PC-3 (cell line): ENCODE measurements around the gene MAML3. TPM values are rescaled to one million over a fixed set of nuclear protein-coding genes. Genes with fewer than 3 reads are reported as not detected.

ENCODE experiments used
- ATAC-seq: fragments of 200-7000 bp; cut with Tn5 transposase; 2 replicates; pipeline ENCODE4 v1.9.1; 2020; ENCODE audit warnings: mild to moderate bottlenecking, moderate library complexity
- BruUV-seq: library from RNA; stranded (reverse); fragments of 400-500 nt; replicated peaks from 2 replicates; lab custom pipeline; 2021; lab: Mats Ljungman, UMichigan
- CTCF ChIA-PET: fragments of 300-600 bp; sonication (Branson Sonifier 250); formaldehyde crosslinking; loops from one replicate; lab custom pipeline; 2022; ENCODE audit warnings: antibody characterized with exemption; lab: Charles Lee
- POLR2A ChIA-PET: fragments of 300-600 bp; sonication (Branson Sonifier 250); formaldehyde crosslinking; loops from one replicate; lab custom pipeline; 2022; ENCODE audit warnings: antibody characterized with exemption; ENCODE audit not compliant: unreplicated experiment; lab: Charles Lee
- DNase-seq: peaks from one replicate; pipeline ENCODE4 v3.0.0-alpha.2; 2015
- H2AFZ ChIP-seq: fragments of 300-600 bp; sonication (generic); 2 replicates; pipeline ENCODE4 v1.6.0; 2016; ENCODE audit warnings: antibody characterized with exemption, low read length
- H3F3A ChIP-seq: fragments of 300-600 bp; sonication (generic); one replicate; pipeline ENCODE4 v1.6.0; 2017; ENCODE audit warnings: antibody characterized with exemption, low read length, control low read depth, mild to moderate bottlenecking; ENCODE audit not compliant: unreplicated experiment
- H3K27ac ChIP-seq: fragments of 300-600 bp; sonication (generic); 2 replicates; pipeline ENCODE4 v1.5.1; 2016; ENCODE audit warnings: mild to moderate bottlenecking, low read length
- H3K27me3 ChIP-seq: fragments of 300-600 bp; sonication (generic); 2 replicates; pipeline ENCODE4 v1.6.1; 2016; ENCODE audit warnings: low read length, mixed read lengths
- H3K36me3 ChIP-seq: fragments of 300-600 bp; sonication (generic); 2 replicates; pipeline ENCODE4 v1.6.1; 2016; ENCODE audit warnings: low read depth, mixed run types, low read length, mixed read lengths
- H3K4me1 ChIP-seq: fragments of 300-600 bp; sonication (generic); 2 replicates; pipeline ENCODE4 v1.5.1; 2016; ENCODE audit warnings: low read length; ENCODE audit not compliant: insufficient read depth
- H3K4me2 ChIP-seq: fragments of 300-600 bp; sonication (generic); 2 replicates; pipeline ENCODE4 v1.6.0; 2016; ENCODE audit warnings: low read length
- H3K4me3 ChIP-seq: fragments of 300-600 bp; sonication (generic); 2 replicates; pipeline ENCODE4 v1.5.1; 2016; ENCODE audit warnings: mild to moderate bottlenecking, low read length, mixed read lengths
- H3K79me2 ChIP-seq: fragments of 300-600 bp; sonication (generic); 2 replicates; pipeline ENCODE4 v1.6.1; 2017; ENCODE audit warnings: low read length, mixed read lengths
- H3K9ac ChIP-seq: fragments of 300-600 bp; sonication (generic); 2 replicates; pipeline ENCODE4 v1.6.0; 2016; ENCODE audit warnings: mild to moderate bottlenecking, low read length
- H3K9me2 ChIP-seq: fragments of 300-600 bp; sonication (generic); replicated peaks from 2 replicates; pipeline ENCODE4 v1.6.1; 2016; ENCODE audit warnings: mixed run types, low read length, mixed read lengths
- H3K9me3 ChIP-seq: fragments of 300-600 bp; sonication (generic); 2 replicates; pipeline ENCODE4 v1.6.1; 2016; ENCODE audit warnings: low read length, mixed read lengths
- H4K20me1 ChIP-seq: fragments of 300-600 bp; sonication (generic); 2 replicates; pipeline ENCODE4 v1.6.1; 2016; ENCODE audit warnings: low read length, mixed read lengths
- EZH2 ChIP-seq: fragments of 300-600 bp; sonication (generic); IDR thresholded peaks from one replicate; pipeline ENCODE4 v1.6.1; 2017; ENCODE audit warnings: antibody characterized with exemption, mild to moderate bottlenecking, low read length; ENCODE audit not compliant: unreplicated experiment
- EZH2phosphoT487 ChIP-seq: fragments of 300-600 bp; sonication (generic); IDR thresholded peaks from 2 replicates; pipeline ENCODE4 v1.6.1; 2018; ENCODE audit warnings: mild to moderate bottlenecking, antibody characterized with exemption, low read length, borderline replicate concordance
- intact Hi-C: fragments of 100-400 bp; cut with micrococcal nuclease; formaldehyde crosslinking; loops from 2 replicates; pipeline ENCODE4 v1.9.0; 2023
- total RNA-seq: library from RNA; depleted of rRNA; stranded (reverse); fragments of >200 nt; gene quantifications from 2 replicates; pipeline ENCODE4 v1.2.3, GENCODE V29; 2014
- TF ChIP-seq, protein P1 (sequence below): fragments of 300-600 bp; sonication (generic); conservative IDR thresholded peaks from 2 replicates; pipeline ENCODE4 v1.5.1; 2017; ENCODE audit warnings: antibody characterized with exemption, low read depth, mild to moderate bottlenecking, low read length

MAML3 gene
- total RNA-seq, 1 experiment from 2014 or later = 4.3 TPM

DNA sequence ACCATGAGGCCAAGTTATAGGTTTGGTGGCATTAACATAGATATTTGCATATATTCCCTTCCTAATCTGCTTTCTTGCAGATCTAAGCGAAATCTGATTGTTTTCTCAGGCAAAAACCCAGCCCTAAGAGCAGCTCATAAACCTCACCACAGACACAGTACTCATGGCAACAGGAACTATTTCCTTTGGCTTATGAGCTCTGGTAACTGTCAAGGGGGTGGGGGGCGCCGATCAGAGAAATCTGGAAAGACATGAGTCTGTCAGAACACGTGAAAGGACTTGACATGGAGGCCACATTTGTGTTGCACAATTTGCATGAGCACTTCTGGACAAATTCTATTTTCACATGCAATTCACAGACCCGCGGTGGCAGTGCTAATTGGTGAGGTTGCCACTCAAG lies 404.6 kb downstream of the MAML3 start:
- no peaks in the 10 kb centered on the region for H3K9me3 ChIP-seq
- BruUV-seq = no TSS peak
- no peaks in the 10 kb centered on the region for H3K36me3 ChIP-seq
- H3K4me2 ChIP-seq = no peak overlapping the region
- TF ChIP-seq EZH2 (no peak), EZH2phosphoT487 (no peak)
- TF ChIP-seq, protein P1, sequence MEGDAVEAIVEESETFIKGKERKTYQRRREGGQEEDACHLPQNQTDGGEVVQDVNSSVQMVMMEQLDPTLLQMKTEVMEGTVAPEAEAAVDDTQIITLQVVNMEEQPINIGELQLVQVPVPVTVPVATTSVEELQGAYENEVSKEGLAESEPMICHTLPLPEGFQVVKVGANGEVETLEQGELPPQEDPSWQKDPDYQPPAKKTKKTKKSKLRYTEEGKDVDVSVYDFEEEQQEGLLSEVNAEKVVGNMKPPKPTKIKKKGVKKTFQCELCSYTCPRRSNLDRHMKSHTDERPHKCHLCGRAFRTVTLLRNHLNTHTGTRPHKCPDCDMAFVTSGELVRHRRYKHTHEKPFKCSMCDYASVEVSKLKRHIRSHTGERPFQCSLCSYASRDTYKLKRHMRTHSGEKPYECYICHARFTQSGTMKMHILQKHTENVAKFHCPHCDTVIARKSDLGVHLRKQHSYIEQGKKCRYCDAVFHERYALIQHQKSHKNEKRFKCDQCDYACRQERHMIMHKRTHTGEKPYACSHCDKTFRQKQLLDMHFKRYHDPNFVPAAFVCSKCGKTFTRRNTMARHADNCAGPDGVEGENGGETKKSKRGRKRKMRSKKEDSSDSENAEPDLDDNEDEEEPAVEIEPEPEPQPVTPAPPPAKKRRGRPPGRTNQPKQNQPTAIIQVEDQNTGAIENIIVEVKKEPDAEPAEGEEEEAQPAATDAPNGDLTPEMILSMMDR = no peak
- H3K4me1 ChIP-seq = peaks cover 6% of the 10 kb centered on the region
- H3K9me2 ChIP-seq = no peaks in the 10 kb centered on the region
- ChIA-PET CTCF (no interaction called here), POLR2A (interaction anchor here (0.6 kb wide), 1 partner anchor 13 kb away, joined by 17 read pairs; no protein-coding TSS in a partner anchor)
- H3K27me3 ChIP-seq = no peaks in the 10 kb centered on the region
- H4K20me1 ChIP-seq = no peaks in the 10 kb centered on the region
- no peak overlapping the region for H3K27ac ChIP-seq
- H3K9ac ChIP-seq = no peak overlapping the region
- DNase-seq (no peak), ATAC-seq (no peak)
- no peaks in the 10 kb centered on the region for H3F3A ChIP-seq
- no peak overlapping the region for H3K4me3 ChIP-seq
- no peak overlapping the region for H2AFZ ChIP-seq
- no peaks in the 10 kb centered on the region for H3K79me2 ChIP-seq
- intact Hi-C loops = no loop called here

DNA sequence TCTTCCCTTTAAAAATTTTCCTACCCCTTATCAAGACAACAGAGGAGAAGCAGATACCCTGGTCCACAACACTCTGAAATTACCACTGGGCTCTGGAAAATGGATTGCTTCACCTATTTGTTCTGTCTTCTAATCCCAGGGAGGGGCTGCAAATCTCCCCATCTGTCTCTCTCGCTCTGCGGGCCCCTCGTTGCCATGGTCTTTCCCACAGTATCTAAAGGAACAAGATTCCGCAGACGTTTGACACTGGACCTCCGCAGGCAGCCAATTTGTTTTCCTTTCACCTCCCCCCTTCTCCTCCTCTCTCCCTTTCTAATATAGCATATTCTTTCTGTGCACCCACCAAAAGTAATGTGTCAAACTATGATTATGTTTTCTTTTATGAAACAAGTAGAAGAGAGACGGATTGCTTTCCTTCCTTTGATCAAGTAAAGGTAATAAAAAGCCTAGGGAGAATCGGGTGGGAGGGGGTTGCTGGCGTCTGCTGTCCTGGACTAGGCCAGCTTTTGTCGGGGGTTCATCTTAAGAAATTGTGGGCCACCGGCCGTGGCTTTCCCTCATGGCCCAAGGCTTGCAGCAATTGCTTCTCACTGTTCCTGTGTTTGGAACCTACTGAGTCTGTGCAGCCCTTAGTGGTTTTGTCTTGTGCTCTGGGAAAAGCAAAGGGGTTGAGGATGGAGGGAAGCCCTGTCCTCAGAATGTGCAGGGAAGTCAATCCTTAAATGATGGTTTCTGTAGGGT lies 407.4 kb downstream of the MAML3 start:
- no peak overlapping the region for H3K9ac ChIP-seq
- H3F3A ChIP-seq = no peaks in the 10 kb centered on the region
- ChIA-PET POLR2A (no interaction called here), CTCF (no interaction called here)
- H3K9me2 ChIP-seq = no peaks in the 10 kb centered on the region
- H3K4me1 ChIP-seq = peaks cover 11% of the 10 kb centered on the region
- H3K79me2 ChIP-seq = no peaks in the 10 kb centered on the region
- no peak for DNase-seq
- intact Hi-C loops = no loop called here
- no peak overlapping the region for H3K27ac ChIP-seq
- no peaks in the 10 kb centered on the region for H3K27me3 ChIP-seq
- no peak for ATAC-seq
- no TSS peak for BruUV-seq
- no peaks in the 10 kb centered on the region for H3K9me3 ChIP-seq
- H3K4me2 ChIP-seq = no peak overlapping the region
- H3K36me3 ChIP-seq = no peaks in the 10 kb centered on the region
- H4K20me1 ChIP-seq = no peaks in the 10 kb centered on the region
- no peak overlapping the region for H3K4me3 ChIP-seq
- no peak for TF ChIP-seq EZH2
- TF ChIP-seq, protein P1 = no peak
- TF ChIP-seq EZH2phosphoT487 = no peak
- H2AFZ ChIP-seq = no peak overlapping the region

DNA sequence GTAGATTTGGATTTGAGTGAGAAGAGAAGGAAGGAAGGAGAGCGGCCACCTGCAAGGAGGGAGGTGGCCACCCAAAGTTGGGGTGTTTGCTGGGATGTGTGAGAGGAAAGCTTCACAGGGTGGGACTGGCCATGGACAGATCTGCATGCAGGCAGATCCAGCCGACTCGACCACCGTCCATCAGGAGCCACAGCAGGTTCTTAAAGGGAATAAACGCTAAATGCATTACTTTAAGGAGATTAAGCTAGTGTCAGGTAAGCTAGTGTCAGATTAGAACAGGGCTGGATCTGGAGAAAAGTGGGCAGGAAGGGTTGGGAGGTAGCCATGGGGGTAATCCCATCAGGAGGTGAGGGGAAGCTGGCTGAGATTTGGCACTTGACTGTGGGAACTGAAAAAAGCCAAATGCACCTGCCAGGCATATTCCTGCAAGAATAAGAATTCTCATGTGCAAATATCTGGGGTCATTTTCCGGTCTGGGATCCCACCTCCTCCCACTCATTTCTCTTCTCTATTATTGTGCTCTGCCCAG lies 408.8 kb downstream of the MAML3 start:
- Histone ChIP-seq H3F3A (no peaks in the 10 kb centered on the region), H3K4me3 (no peak overlapping the region), H3K9ac (no peak overlapping the region), H4K20me1 (no peaks in the 10 kb centered on the region), H3K27me3 (no peaks in the 10 kb centered on the region), H3K27ac (no peak overlapping the region), H2AFZ (no peak overlapping the region), H3K4me2 (no peak overlapping the region), H3K36me3 (no peaks in the 10 kb centered on the region), H3K79me2 (no peaks in the 10 kb centered on the region), H3K9me2 (no peaks in the 10 kb centered on the region), H3K4me1 (peaks cover 23% of the 10 kb centered on the region), H3K9me3 (no peaks in the 10 kb centered on the region)
- intact Hi-C loops = no loop called here
- TF ChIP-seq, protein P1 = no peak
- TF ChIP-seq EZH2phosphoT487 = no peak
- TF ChIP-seq EZH2 = no peak
- DNase-seq (no peak), ATAC-seq (no peak)
- POLR2A ChIA-PET = interaction anchor here (0.6 kb wide), 1 partner anchor 47 kb away, joined by 3 read pairs; no protein-coding TSS in a partner anchor
- no TSS peak for BruUV-seq
- CTCF ChIA-PET = no interaction called here
